Smooth muscle cell (in vitro differentiated cells): ENCODE data around the gene PIGL. TPM values are rescaled to one million over a fixed set of nuclear protein-coding genes. Genes with fewer than 3 reads are reported as not detected.

Experiments used
- DNase-seq: peaks from one replicate; lab custom pipeline; 2025; ENCODE audit not compliant: unreplicated experiment; lab: John Stamatoyannopoulos, UW
- H2AFZ ChIP-seq: fragments of 200-600 bp; sonication (generic); 2 replicates; pipeline ENCODE4 v1.6.0; 2016; ENCODE audit warnings: antibody characterized with exemption, low read depth, mild to moderate bottlenecking
- H3F3A ChIP-seq: fragments of 200-600 bp; sonication (generic); 2 replicates; pipeline ENCODE4 v1.6.0; 2017; ENCODE audit warnings: antibody characterized with exemption, low read depth
- H3K27ac ChIP-seq: fragments of 200-600 bp; sonication (generic); 2 replicates; pipeline ENCODE4 v1.5.1; 2016; ENCODE audit warnings: low read depth, mild to moderate bottlenecking
- H3K27me3 ChIP-seq: fragments of 200-600 bp; sonication (generic); 2 replicates; pipeline ENCODE4 v1.6.1; 2016; ENCODE audit warnings: low read depth, mild to moderate bottlenecking
- H3K36me3 ChIP-seq: fragments of 200-600 bp; sonication (generic); 2 replicates; pipeline ENCODE4 v1.5.1; 2016; ENCODE audit warnings: low read depth
- H3K4me1 ChIP-seq: fragments of 200-600 bp; sonication (generic); 2 replicates; pipeline ENCODE4 v1.5.1; 2016; ENCODE audit warnings: low read depth
- H3K4me2 ChIP-seq: fragments of 200-600 bp; sonication (generic); 2 replicates; pipeline ENCODE4 v1.6.0; 2016; ENCODE audit warnings: mild to moderate bottlenecking
- H3K4me3 ChIP-seq: fragments of 200-600 bp; sonication (generic); 2 replicates; pipeline ENCODE4 v1.5.1; 2016; ENCODE audit warnings: mild to moderate bottlenecking
- H3K79me2 ChIP-seq: fragments of 200-600 bp; sonication (generic); 2 replicates; pipeline ENCODE4 v1.6.0; 2016; ENCODE audit warnings: low read depth, mild to moderate bottlenecking
- H3K9ac ChIP-seq: fragments of 200-600 bp; sonication (generic); 2 replicates; pipeline ENCODE4 v1.6.0; 2016; ENCODE audit warnings: low read depth
- H3K9me3 ChIP-seq: fragments of 200-600 bp; sonication (generic); replicated peaks from 2 replicates; pipeline ENCODE4 v1.5.1; 2016; ENCODE audit warnings: low read depth
- H4K20me1 ChIP-seq: fragments of 200-600 bp; sonication (generic); 2 replicates; pipeline ENCODE4 v1.6.0; 2016; ENCODE audit warnings: low read depth
- WGBS: methylation state at CpG from one replicate; pipeline ENCODE4 v1.1.7; 2016; ENCODE audit warnings: low lambda C conversion rate; 5-methylcytosine and 5-hydroxymethylcytosine counted together
- polyA plus RNA-seq: library from polyadenylated mRNA; unstranded; fragments of >200 nt; fragmentation: Nextera tagmentation; extraction: Ambion mirVana; gene quantifications from 2 replicates; pipeline ENCODE4 v1.2.1, GENCODE V29; 2016
- total RNA-seq: library from RNA; depleted of rRNA; stranded (reverse); fragments of >200 nt; gene quantifications from 2 replicates; pipeline ENCODE4 v1.2.3, GENCODE V29; 2014
- TF ChIP-seq, protein P1 (sequence below): fragments of 200-600 bp; sonication (generic); IDR thresholded peaks from 2 replicates; pipeline ENCODE4 v1.5.1; 2017; ENCODE audit warnings: borderline replicate concordance, mild to moderate bottlenecking, antibody characterized with exemption; ENCODE audit not compliant: insufficient read depth, poor library complexity, severe bottlenecking

Gene PIGL
- total and polyA plus RNA-seq, 2 experiments from 2014 or later: 20.2 to 56.0 TPM

DNA sequence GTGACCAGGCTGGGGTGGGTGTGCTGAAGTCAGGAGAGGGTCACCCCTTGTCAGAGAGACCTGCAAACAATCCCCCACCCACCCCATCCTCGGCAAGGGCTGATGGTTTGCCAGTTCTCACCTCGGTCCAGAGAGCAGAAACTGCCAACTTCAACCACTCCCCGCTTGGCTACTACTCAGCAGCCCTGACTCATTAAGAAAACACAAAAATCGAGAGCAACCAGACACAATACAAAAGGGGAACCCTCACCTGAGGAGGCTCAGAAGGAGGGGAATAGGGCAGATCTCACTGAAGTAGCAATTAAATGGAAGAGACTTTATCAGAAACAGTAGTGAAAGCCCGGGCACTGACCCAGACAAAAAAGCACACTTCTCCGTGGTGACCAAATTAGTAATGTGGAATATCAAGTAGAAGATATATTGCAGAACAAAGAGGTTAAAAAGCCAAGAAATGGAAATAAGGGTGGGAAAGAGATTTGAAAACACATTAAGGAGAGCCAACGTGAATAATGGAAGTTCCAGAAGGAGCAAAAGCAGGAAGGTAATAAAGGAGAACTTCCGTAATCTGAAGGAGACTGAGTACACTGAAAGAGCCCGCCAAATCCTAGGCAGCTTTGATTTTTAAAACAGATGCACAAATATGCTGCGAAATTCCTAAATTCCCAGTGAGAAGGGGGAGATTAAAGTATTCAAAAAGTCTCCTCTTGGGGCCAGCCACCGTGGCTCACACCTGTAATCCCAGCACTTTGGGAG, 112.7 kb downstream of the PIGL start:
- H3K27ac ChIP-seq: no peak overlapping the region
- no peak overlapping the region for H3K4me2 ChIP-seq
- H3K9me3 ChIP-seq: no peaks in the 10 kb centered on the region
- H3K36me3 ChIP-seq: peaks cover 4% of the 10 kb centered on the region
- no peak overlapping the region for H2AFZ ChIP-seq
- H3K4me3 ChIP-seq: no peak overlapping the region
- TF ChIP-seq, protein P1, sequence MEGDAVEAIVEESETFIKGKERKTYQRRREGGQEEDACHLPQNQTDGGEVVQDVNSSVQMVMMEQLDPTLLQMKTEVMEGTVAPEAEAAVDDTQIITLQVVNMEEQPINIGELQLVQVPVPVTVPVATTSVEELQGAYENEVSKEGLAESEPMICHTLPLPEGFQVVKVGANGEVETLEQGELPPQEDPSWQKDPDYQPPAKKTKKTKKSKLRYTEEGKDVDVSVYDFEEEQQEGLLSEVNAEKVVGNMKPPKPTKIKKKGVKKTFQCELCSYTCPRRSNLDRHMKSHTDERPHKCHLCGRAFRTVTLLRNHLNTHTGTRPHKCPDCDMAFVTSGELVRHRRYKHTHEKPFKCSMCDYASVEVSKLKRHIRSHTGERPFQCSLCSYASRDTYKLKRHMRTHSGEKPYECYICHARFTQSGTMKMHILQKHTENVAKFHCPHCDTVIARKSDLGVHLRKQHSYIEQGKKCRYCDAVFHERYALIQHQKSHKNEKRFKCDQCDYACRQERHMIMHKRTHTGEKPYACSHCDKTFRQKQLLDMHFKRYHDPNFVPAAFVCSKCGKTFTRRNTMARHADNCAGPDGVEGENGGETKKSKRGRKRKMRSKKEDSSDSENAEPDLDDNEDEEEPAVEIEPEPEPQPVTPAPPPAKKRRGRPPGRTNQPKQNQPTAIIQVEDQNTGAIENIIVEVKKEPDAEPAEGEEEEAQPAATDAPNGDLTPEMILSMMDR: no peak
- H3F3A ChIP-seq: no peaks in the 10 kb centered on the region
- no peaks in the 10 kb centered on the region for H3K79me2 ChIP-seq
- no peaks in the 10 kb centered on the region for H3K27me3 ChIP-seq
- H3K4me1 ChIP-seq: no peaks in the 10 kb centered on the region
- DNase-seq: no peak
- no peaks in the 10 kb centered on the region for H4K20me1 ChIP-seq
- H3K9ac ChIP-seq: no peak overlapping the region
- whole genome bisulfite sequencing: 88% methylated on average over 11 of the region's 11 CpGs

DNA sequence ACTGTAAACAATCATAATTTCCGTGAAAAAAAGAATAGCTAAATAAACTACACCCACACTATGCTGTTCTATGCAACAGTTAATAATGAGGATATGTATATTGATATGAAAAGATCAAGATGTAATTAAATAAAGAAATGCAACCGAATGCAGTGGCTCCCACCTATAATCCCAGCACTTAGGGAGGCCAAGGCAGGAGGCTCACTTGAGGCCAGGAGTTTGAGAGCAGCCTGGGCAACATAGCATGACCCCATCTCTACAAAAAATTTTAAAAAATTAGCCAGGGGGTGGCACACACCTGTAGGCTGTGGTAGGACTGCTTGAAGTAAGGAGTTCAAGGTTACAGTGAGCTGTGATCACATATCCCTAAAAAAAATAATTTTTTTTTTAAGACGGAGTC, 121.4 kb downstream of the PIGL start:
- Histone ChIP-seq H3K27me3 (no peaks in the 10 kb centered on the region), H3K79me2 (no peaks in the 10 kb centered on the region), H3K4me1 (no peaks in the 10 kb centered on the region), H3K4me2 (no peak overlapping the region), H4K20me1 (no peaks in the 10 kb centered on the region), H3K4me3 (no peak overlapping the region), H2AFZ (no peak overlapping the region), H3K9ac (no peak overlapping the region), H3K27ac (no peak overlapping the region), H3K9me3 (no peaks in the 10 kb centered on the region), H3K36me3 (no peaks in the 10 kb centered on the region), H3F3A (no peaks in the 10 kb centered on the region)
- 96% methylated on average over 3 of the region's 3 CpGs for WGBS
- DNase-seq: no peak
- TF ChIP-seq, protein P1: no peak

GRCh38 chr17:16339402-16339801, 122.4 kb downstream of the PIGL start:
- 100% methylated on average over 1 of the region's 1 CpG for WGBS
- Histone ChIP-seq H3K4me3 (no peak overlapping the region), H3K36me3 (no peaks in the 10 kb centered on the region), H4K20me1 (no peaks in the 10 kb centered on the region), H3K9ac (no peak overlapping the region), H3K4me1 (no peaks in the 10 kb centered on the region), H2AFZ (no peak overlapping the region), H3K4me2 (no peak overlapping the region), H3K9me3 (no peaks in the 10 kb centered on the region), H3K27ac (no peak overlapping the region), H3F3A (no peaks in the 10 kb centered on the region), H3K79me2 (no peaks in the 10 kb centered on the region), H3K27me3 (no peaks in the 10 kb centered on the region)
- TF ChIP-seq, protein P1: no peak
- DNase-seq: no peak

GRCh38 chr17:16339959-16340358, 122.9 kb downstream of the PIGL start:
- Histone ChIP-seq H3K27me3 (no peaks in the 10 kb centered on the region), H3K79me2 (no peaks in the 10 kb centered on the region), H3K27ac (no peak overlapping the region), H3K36me3 (no peaks in the 10 kb centered on the region), H3K4me2 (no peak overlapping the region), H3K9ac (no peak overlapping the region), H4K20me1 (no peaks in the 10 kb centered on the region), H3F3A (no peaks in the 10 kb centered on the region), H3K4me3 (no peak overlapping the region), H2AFZ (no peak overlapping the region), H3K4me1 (no peaks in the 10 kb centered on the region), H3K9me3 (no peaks in the 10 kb centered on the region)
- TF ChIP-seq, protein P1: no peak
- DNase-seq: no peak
- WGBS: 100% methylated on average over 1 of the region's 1 CpG
